Astrocyte (in vitro differentiated cells and primary cell): ENCODE data around the gene STAB2. TPM values are rescaled to one million over a fixed set of nuclear protein-coding genes. Genes with fewer than 3 reads are reported as not detected.

Experiments
- DNase-seq: peaks from one replicate; pipeline ENCODE4 v3.0.0-alpha.2; 2010; ENCODE audit warnings: low read depth
- FAIRE-seq: peaks from 2 replicates; lab custom pipeline; 2011; peaks lifted over from hg19 to GRCh38; lab: Jason Lieb, UNC
- H2AFZ ChIP-seq: 2 replicates; pipeline ENCODE4 v1.6.0; 2012; ENCODE audit warnings: low read depth, low read length, inconsistent platforms
- H3K27ac ChIP-seq: 2 replicates; pipeline ENCODE4 v1.5.1; 2011; ENCODE audit warnings: low read depth, low read length, inconsistent platforms
- H3K27me3 ChIP-seq: 2 replicates; pipeline ENCODE4 v1.6.0; 2011; ENCODE audit warnings: low read length, inconsistent platforms; ENCODE audit not compliant: insufficient read depth
- H3K36me3 ChIP-seq: 2 replicates; pipeline ENCODE4 v1.5.1; 2011; ENCODE audit warnings: low read length, inconsistent platforms; ENCODE audit not compliant: insufficient read depth
- H3K4me1 ChIP-seq: 2 replicates; pipeline ENCODE4 v1.5.1; 2011; ENCODE audit warnings: low read length, inconsistent platforms; ENCODE audit not compliant: insufficient read depth
- H3K4me2 ChIP-seq: 2 replicates; pipeline ENCODE4 v1.6.0; 2012; ENCODE audit warnings: low read length, inconsistent platforms
- H3K4me3 ChIP-seq: 2 replicates; pipeline ENCODE4 v1.5.1; 2011; ENCODE audit warnings: low read depth, mild to moderate bottlenecking, low read length, inconsistent platforms; ENCODE audit not compliant: insufficient read depth
- H3K79me2 ChIP-seq: 2 replicates; pipeline ENCODE4 v1.6.0; 2012; ENCODE audit warnings: mild to moderate bottlenecking, low read length, inconsistent platforms; ENCODE audit not compliant: insufficient read depth
- H3K9ac ChIP-seq: 2 replicates; pipeline ENCODE4 v1.6.0; 2012; ENCODE audit warnings: mild to moderate bottlenecking, low read length, inconsistent platforms
- H3K9me3 ChIP-seq: 2 replicates; pipeline ENCODE4 v1.5.1; 2012; ENCODE audit warnings: low read depth, mild to moderate bottlenecking, low read length, inconsistent platforms; ENCODE audit not compliant: insufficient read depth
- H4K20me1 ChIP-seq: 2 replicates; pipeline ENCODE4 v1.6.0; 2012; ENCODE audit warnings: low read length, inconsistent platforms; ENCODE audit not compliant: insufficient read depth
- H3K27ac Mint-ChIP-seq: one replicate; pipeline ENCODE4 v1.8.0; 2021; ENCODE audit warnings: mild to moderate bottlenecking, mixed read lengths; ENCODE audit not compliant: unreplicated experiment
- H3K27me3 Mint-ChIP-seq: one replicate; pipeline ENCODE4 v1.8.0; 2021; ENCODE audit warnings: low read depth, mixed read lengths; ENCODE audit not compliant: unreplicated experiment
- H3K36me3 Mint-ChIP-seq: one replicate; pipeline ENCODE4 v1.8.0; 2021; ENCODE audit warnings: low read depth, mixed read lengths; ENCODE audit not compliant: unreplicated experiment
- H3K4me1 Mint-ChIP-seq: one replicate; pipeline ENCODE4 v1.8.0; 2021; ENCODE audit warnings: low read depth, mixed read lengths; ENCODE audit not compliant: unreplicated experiment
- H3K4me3 Mint-ChIP-seq: one replicate; pipeline ENCODE4 v1.8.0; 2021; ENCODE audit warnings: mild to moderate bottlenecking, moderate library complexity, mixed read lengths; ENCODE audit not compliant: unreplicated experiment
- H3K9me3 Mint-ChIP-seq: one replicate; pipeline ENCODE4 v1.8.0; 2021; ENCODE audit warnings: mild to moderate bottlenecking, mixed read lengths; ENCODE audit not compliant: unreplicated experiment
- EZH2 ChIP-seq: IDR thresholded peaks from 2 replicates; pipeline ENCODE4 v1.6.1; 2012; ENCODE audit warnings: mild to moderate bottlenecking, low read length, inconsistent platforms; ENCODE audit not compliant: insufficient read depth
- total RNA-seq: library from RNA; stranded (reverse); gene quantifications from 2 replicates; pipeline ENCODE4 v1.2.1, GENCODE V29; 2021
- TF ChIP-seq, protein P1 (sequence below): IDR thresholded peaks from 2 replicates; pipeline ENCODE4 v1.5.1; 2011; ENCODE audit warnings: low read depth, mild to moderate bottlenecking, inconsistent platforms, low read length, moderate library complexity; ENCODE audit not compliant: insufficient read depth

STAB2 gene
- total RNA-seq, 1 donor from 2014 or later, result not detected

- FAIRE-seq (no peak), DNase-seq (no peak)
- peaks cover 6% of the 10 kb centered on the region for H3K36me3 Mint-ChIP-seq
- H3K4me1 Mint-ChIP-seq, result no peaks in the 10 kb centered on the region
- no peak overlapping the region for H3K27ac Mint-ChIP-seq
- H3K79me2 ChIP-seq, result no peaks in the 10 kb centered on the region
- no peaks in the 10 kb centered on the region for H3K9me3 ChIP-seq
- H3K27me3 Mint-ChIP-seq, result peaks cover 3% of the 10 kb centered on the region
- no peak overlapping the region for H3K4me2 ChIP-seq
- H3K9me3 Mint-ChIP-seq, result no peaks in the 10 kb centered on the region
- no peaks in the 10 kb centered on the region for H3K27me3 ChIP-seq
- H3K4me3 Mint-ChIP-seq, result no peak overlapping the region
- H3K4me1 ChIP-seq, result no peaks in the 10 kb centered on the region
- no peak overlapping the region for H3K27ac ChIP-seq
- no peaks in the 10 kb centered on the region for H3K36me3 ChIP-seq
- H3K9ac ChIP-seq, result no peak overlapping the region
- no peaks in the 10 kb centered on the region for H4K20me1 ChIP-seq
- TF ChIP-seq EZH2, result no peak
- TF ChIP-seq, protein P1, sequence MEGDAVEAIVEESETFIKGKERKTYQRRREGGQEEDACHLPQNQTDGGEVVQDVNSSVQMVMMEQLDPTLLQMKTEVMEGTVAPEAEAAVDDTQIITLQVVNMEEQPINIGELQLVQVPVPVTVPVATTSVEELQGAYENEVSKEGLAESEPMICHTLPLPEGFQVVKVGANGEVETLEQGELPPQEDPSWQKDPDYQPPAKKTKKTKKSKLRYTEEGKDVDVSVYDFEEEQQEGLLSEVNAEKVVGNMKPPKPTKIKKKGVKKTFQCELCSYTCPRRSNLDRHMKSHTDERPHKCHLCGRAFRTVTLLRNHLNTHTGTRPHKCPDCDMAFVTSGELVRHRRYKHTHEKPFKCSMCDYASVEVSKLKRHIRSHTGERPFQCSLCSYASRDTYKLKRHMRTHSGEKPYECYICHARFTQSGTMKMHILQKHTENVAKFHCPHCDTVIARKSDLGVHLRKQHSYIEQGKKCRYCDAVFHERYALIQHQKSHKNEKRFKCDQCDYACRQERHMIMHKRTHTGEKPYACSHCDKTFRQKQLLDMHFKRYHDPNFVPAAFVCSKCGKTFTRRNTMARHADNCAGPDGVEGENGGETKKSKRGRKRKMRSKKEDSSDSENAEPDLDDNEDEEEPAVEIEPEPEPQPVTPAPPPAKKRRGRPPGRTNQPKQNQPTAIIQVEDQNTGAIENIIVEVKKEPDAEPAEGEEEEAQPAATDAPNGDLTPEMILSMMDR, result no peak
- H3K4me3 ChIP-seq, result no peak overlapping the region
- H2AFZ ChIP-seq, result no peak overlapping the region
Measured at GRCh38 chr12:103755425-103755824, 168.4 kb downstream of the STAB2 start.

DNA sequence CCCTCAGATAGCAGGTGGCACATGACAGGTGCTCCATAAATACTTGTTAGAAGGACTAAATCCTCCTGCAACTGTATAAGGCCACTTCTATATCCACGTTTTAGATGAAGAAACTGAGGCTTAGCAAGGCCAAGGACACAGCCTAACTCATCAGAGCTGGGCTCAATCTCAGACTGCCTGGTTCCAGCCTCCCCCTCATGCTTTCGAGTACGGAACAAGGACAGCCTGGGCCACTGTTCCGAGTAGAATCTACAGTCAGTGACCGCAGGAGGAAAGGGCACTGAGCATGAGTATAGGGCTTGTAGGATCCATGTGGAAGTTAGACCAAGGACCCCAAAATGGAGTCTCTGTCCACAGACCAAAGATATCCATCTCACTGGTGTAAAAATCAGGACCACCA is 169.4 kb downstream of the STAB2 start:
- Histone ChIP-seq H4K20me1 (no peaks in the 10 kb centered on the region), H3K4me3 (no peak overlapping the region), H3K9ac (no peak overlapping the region), H3K4me1 (no peaks in the 10 kb centered on the region), H3K36me3 (peaks cover 4% of the 10 kb centered on the region), H3K27ac (no peak overlapping the region), H2AFZ (no peak overlapping the region), H3K79me2 (no peaks in the 10 kb centered on the region), H3K27me3 (no peaks in the 10 kb centered on the region), H3K4me2 (no peak overlapping the region), H3K9me3 (no peaks in the 10 kb centered on the region)
- no peak for DNase-seq
- no peaks in the 10 kb centered on the region for H3K9me3 Mint-ChIP-seq
- H3K4me1 Mint-ChIP-seq, result no peaks in the 10 kb centered on the region
- H3K27ac Mint-ChIP-seq, result no peak overlapping the region
- TF ChIP-seq EZH2, result no peak
- TF ChIP-seq, protein P1, result no peak
- H3K27me3 Mint-ChIP-seq, result peaks cover under 1% of the 10 kb centered on the region
- no peak overlapping the region for H3K4me3 Mint-ChIP-seq
- H3K36me3 Mint-ChIP-seq, result peaks cover 6% of the 10 kb centered on the region
- no peak for FAIRE-seq

GRCh38 chr12:103757248-103757647 is 170.2 kb downstream of the STAB2 start:
- H3K36me3 ChIP-seq, result peaks cover 7% of the 10 kb centered on the region
- Mint-ChIP-seq H3K4me3 (no peak overlapping the region), H3K36me3 (peaks cover 6% of the 10 kb centered on the region), H3K9me3 (no peaks in the 10 kb centered on the region), H3K27me3 (no peaks in the 10 kb centered on the region), H3K4me1 (no peaks in the 10 kb centered on the region), H3K27ac (no peak overlapping the region)
- H4K20me1 ChIP-seq, result no peaks in the 10 kb centered on the region
- H3K27ac ChIP-seq, result no peak overlapping the region
- FAIRE-seq, result no peak
- H3K9me3 ChIP-seq, result no peaks in the 10 kb centered on the region
- H3K27me3 ChIP-seq, result no peaks in the 10 kb centered on the region
- H3K4me2 ChIP-seq, result no peak overlapping the region
- no peaks in the 10 kb centered on the region for H3K4me1 ChIP-seq
- H2AFZ ChIP-seq, result no peak overlapping the region
- no peak overlapping the region for H3K9ac ChIP-seq
- H3K79me2 ChIP-seq, result no peaks in the 10 kb centered on the region
- TF ChIP-seq, protein P1, result no peak
- no peak for TF ChIP-seq EZH2
- DNase-seq, result no peak
- H3K4me3 ChIP-seq, result no peak overlapping the region
